CD14-positive monocyte (primary cell): Measurements from ENCODE around the gene CCDC66. TPM values are rescaled to one million over a fixed set of nuclear protein-coding genes. Genes with fewer than 3 reads are reported as not detected.

Experiments used
- DNase-seq, 3 donors: peaks; one replicate each; pipeline ENCODE4 v3.0.0-alpha.2; 2011 to 2022
- H2AFZ ChIP-seq: 2 replicates; pipeline ENCODE4 v1.6.0; 2012; ENCODE audit warnings: mild to moderate bottlenecking, low read depth, low read length, inconsistent platforms; ENCODE audit not compliant: insufficient read depth, poor library complexity, severe bottlenecking
- H3K27ac ChIP-seq, 2 donors: 1 replicate in 1 of 2; 2 replicates in 1 of 2; pipeline ENCODE4 v1.5.1; 2012 to 2013; ENCODE audit warnings: low read length in 2 of 2, control low read depth in 1 of 2, inconsistent platforms in 1 of 2, low read depth in 1 of 2, mild to moderate bottlenecking in 1 of 2
- H3K27me3 ChIP-seq, 2 donors: one replicate each; pipeline versions ENCODE4 v1.6.0 to v1.6.1; 2011 to 2013; ENCODE audit warnings: low read length in 2 of 2; ENCODE audit not compliant: control insufficient read depth in 2 of 2, insufficient read depth in 2 of 2
- H3K36me3 ChIP-seq, 2 donors: replicated peaks in 1 of 2; 1 replicate in 1 of 2; 2 replicates in 1 of 2; pipeline versions ENCODE4 v1.5.1 to v1.6.1; 2012 to 2013; ENCODE audit warnings: low read length in 2 of 2, control low read depth in 1 of 2, inconsistent platforms in 1 of 2, mild to moderate bottlenecking in 1 of 2; ENCODE audit not compliant: insufficient read depth in 2 of 2, control insufficient read depth in 1 of 2
- H3K4me1 ChIP-seq, 2 donors: 1 replicate in 1 of 2; 2 replicates in 1 of 2; pipeline versions ENCODE4 v1.5.1 to v1.6.1; 2012 to 2013; ENCODE audit warnings: low read length in 2 of 2, control low read depth in 1 of 2, inconsistent platforms in 1 of 2, mild to moderate bottlenecking in 1 of 2, moderate library complexity in 1 of 2; ENCODE audit not compliant: insufficient read depth in 2 of 2, control insufficient read depth in 1 of 2
- H3K4me2 ChIP-seq: replicated peaks from 2 replicates; pipeline ENCODE3; 2012; ENCODE audit warnings: low read length, moderate library complexity, mild to moderate bottlenecking; ENCODE audit not compliant: poor library complexity, severe bottlenecking; ENCODE audit errors: extremely low read depth
- H3K4me3 ChIP-seq, 3 experiments: fragments of 200-600 bp in 1 of 3; sonication (generic) in 1 of 3; replicated peaks in 1 of 3; 1 replicate in 2 of 3; 2 replicates in 1 of 3; pipeline ENCODE4 v1.5.1; 2011 to 2013; ENCODE audit warnings: low read length in 3 of 3, mild to moderate bottlenecking in 3 of 3, control low read depth in 2 of 3, low read depth in 2 of 3, inconsistent platforms in 1 of 3, moderate library complexity in 1 of 3
- H3K79me2 ChIP-seq: 2 replicates; pipeline ENCODE4 v1.6.0; 2012; ENCODE audit warnings: mild to moderate bottlenecking, control low read depth, inconsistent platforms, low read length, moderate library complexity; ENCODE audit not compliant: insufficient read depth
- H3K9ac ChIP-seq: 2 replicates; pipeline ENCODE4 v1.6.0; 2017; ENCODE audit warnings: low read length, mild to moderate bottlenecking; ENCODE audit not compliant: insufficient read depth, poor library complexity, severe bottlenecking
- H3K9me3 ChIP-seq, 2 donors: replicated peaks in 1 of 2; 1 replicate in 1 of 2; 2 replicates in 1 of 2; pipeline versions ENCODE4 v1.5.1 to v1.6.1; 2012 to 2013; ENCODE audit warnings: low read length in 2 of 2, control low read depth in 1 of 2; ENCODE audit not compliant: control insufficient read depth in 1 of 2, insufficient read depth in 1 of 2
- H4K20me1 ChIP-seq: 2 replicates; pipeline ENCODE4 v1.6.0; 2012; ENCODE audit warnings: mild to moderate bottlenecking, low read length, control low read depth, moderate library complexity; ENCODE audit not compliant: insufficient read depth
- H3K27ac Mint-ChIP-seq, 7 donors: one replicate each; pipeline ENCODE4 v1.8.0; 2020; ENCODE audit warnings: mild to moderate bottlenecking in 7 of 7, mixed read lengths in 7 of 7, moderate library complexity in 6 of 7, inconsistent platforms in 2 of 7
- H3K27me3 Mint-ChIP-seq, 3 donors: one replicate each; pipeline ENCODE4 v1.8.0; 2021 to 2022; ENCODE audit warnings: low read depth in 3 of 3, mild to moderate bottlenecking in 3 of 3, mixed read lengths in 3 of 3, moderate library complexity in 3 of 3, inconsistent platforms in 1 of 3
- H3K36me3 Mint-ChIP-seq, 2 donors: one replicate each; pipeline ENCODE4 v1.8.0; 2020; ENCODE audit warnings: mixed read lengths in 2 of 2, inconsistent platforms in 1 of 2, mild to moderate bottlenecking in 1 of 2
- H3K4me1 Mint-ChIP-seq: one replicate; pipeline ENCODE4 v1.8.0; 2020; ENCODE audit warnings: mild to moderate bottlenecking, mixed read lengths
- H3K4me3 Mint-ChIP-seq, 2 donors: one replicate each; pipeline ENCODE4 v1.8.0; 2020; ENCODE audit warnings: mild to moderate bottlenecking in 2 of 2, mixed read lengths in 2 of 2, moderate library complexity in 1 of 2
- H3K9me3 Mint-ChIP-seq, 7 donors: one replicate each; pipeline ENCODE4 v1.8.0; 2020 to 2022; ENCODE audit warnings: mixed read lengths in 7 of 7, mild to moderate bottlenecking in 6 of 7, moderate library complexity in 6 of 7, inconsistent platforms in 2 of 7
- CTCF ChIP-seq: fragments of 200-600 bp; IDR thresholded peaks from one replicate; pipeline ENCODE4 v1.8.0; 2022; ENCODE audit warnings: antibody characterized with exemption, mild to moderate bottlenecking
- WGBS: methylation state at CpG from one replicate; pipeline ENCODE4 v1.1.5; 2013; ENCODE audit warnings: missing lambda C conversion rate; ENCODE audit not compliant: insufficient coverage; 5-methylcytosine and 5-hydroxymethylcytosine counted together
- intact Hi-C, 2 donors: fragments of 100-400 bp; cut with micrococcal nuclease; formaldehyde crosslinking; loops; one replicate each; pipeline versions ENCODE4 v1.15.0 to v1.15.1; 2023
- polyA plus RNA-seq, 3 donors: library from polyadenylated mRNA; depleted of rRNA in 1 of 3; unstranded in 2 of 3; stranded (reverse) in 1 of 3; fragments of 300-500 nt in 2 of 3; fragments of >200 nt in 1 of 3; fragmentation: Illumina TruSeq in 2 of 3; gene quantifications; 1 replicate in 2 of 3; 2 replicates in 1 of 3; pipeline ENCODE4 v1.2.3, GENCODE V29; 2012 to 2021

Gene CCDC66
- polyA plus RNA-seq, 3 donors = 4.4 to 6.8 (median 4.7) TPM

GRCh38 chr3:56633181-56633580 lies 76.2 kb downstream of the CCDC66 start:
- Histone ChIP-seq H3K27me3 (no peaks in the 10 kb centered on the region), H3K36me3 (peaks cover 77 to 93% of the 10 kb centered on the region in 2 donors), H3K4me1 (no peaks in the 10 kb centered on the region), H3K4me3 (no peak overlapping the region), H3K4me2 (no peak overlapping the region), H4K20me1 (peaks cover 17% of the 10 kb centered on the region), H3K27ac (no peak overlapping the region), H3K79me2 (no peaks in the 10 kb centered on the region), H2AFZ (no peak overlapping the region), H3K9ac (no peak overlapping the region), H3K9me3 (no peaks in the 10 kb centered on the region)
- intact Hi-C loops = no loop called here
- Mint-ChIP-seq H3K9me3 (no peaks in the 10 kb centered on the region), H3K4me3 (no peak overlapping the region), H3K27ac (no peak overlapping the region), H3K36me3 (peaks cover 64 to 90% of the 10 kb centered on the region in 2 donors), H3K27me3 (no peaks in the 10 kb centered on the region), H3K4me1 (no peaks in the 10 kb centered on the region)
- no CpG with 5 or more reads among the region's 4 CpGs for WGBS
- TF ChIP-seq CTCF = no peak
- DNase-seq = no peak

- Histone ChIP-seq H3K4me3 (no peak overlapping the region), H3K36me3 (peaks cover 78 to 93% of the 10 kb centered on the region in 2 donors), H2AFZ (no peak overlapping the region), H3K4me1 (no peaks in the 10 kb centered on the region), H3K9me3 (no peaks in the 10 kb centered on the region), H3K27ac (no peak overlapping the region), H3K9ac (no peak overlapping the region), H3K4me2 (no peak overlapping the region), H4K20me1 (peaks cover 15% of the 10 kb centered on the region), H3K27me3 (no peaks in the 10 kb centered on the region), H3K79me2 (no peaks in the 10 kb centered on the region)
- Mint-ChIP-seq H3K27ac (no peak overlapping the region), H3K4me1 (no peaks in the 10 kb centered on the region), H3K4me3 (no peak overlapping the region), H3K9me3 (no peaks in the 10 kb centered on the region), H3K27me3 (no peaks in the 10 kb centered on the region), H3K36me3 (peaks cover 64 to 92% of the 10 kb centered on the region in 2 donors)
- no peak for TF ChIP-seq CTCF
- DNase-seq = no peak
- intact Hi-C loops = no loop called here
- no CpG with 5 or more reads among the region's 9 CpGs for WGBS
These were observed 76.9 kb downstream of the CCDC66 start for GRCh38 chr3:56633602-56634535.
